ENCODE data around the gene UGT1A4. TPM values are rescaled to one million over a fixed set of nuclear protein-coding genes. Genes with fewer than 3 reads are reported as not detected.

Gene UGT1A4
- total and polyA plus RNA-seq, 8 donors = 0.19 TPM; not detected in 7

DNA sequence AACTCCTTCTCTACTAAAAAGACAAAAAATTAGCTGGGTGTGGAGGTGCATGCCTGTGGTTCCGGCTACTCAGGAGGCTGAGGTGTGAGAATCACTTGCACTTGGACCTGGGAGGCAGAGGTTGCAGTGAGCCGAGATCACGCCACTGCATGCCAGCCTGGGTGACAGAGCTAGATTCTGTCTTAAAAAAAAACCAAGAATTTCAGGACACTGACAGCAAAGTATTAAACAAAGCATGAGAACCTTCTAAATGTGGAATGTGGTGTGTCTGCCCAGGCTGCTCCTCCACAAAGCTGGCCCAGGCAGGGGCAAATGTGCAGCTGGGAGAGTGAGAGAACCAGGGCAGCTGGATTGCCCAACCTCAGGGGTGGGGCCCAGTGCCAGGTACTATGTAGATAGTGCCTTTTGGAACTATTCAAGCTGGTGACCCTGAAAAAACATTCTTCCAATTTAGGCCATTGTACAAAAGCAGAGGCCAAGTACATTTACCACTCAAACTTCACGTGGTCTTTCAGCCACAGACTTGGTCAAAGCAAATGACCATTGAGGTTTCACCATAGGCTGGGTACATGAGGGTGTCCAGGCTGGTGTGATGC lies 12.5 kb upstream of the UGT1A4 start:
- intact Hi-C loops (cut with DNase I) = no loop called here
- ATAC-seq (peak; percentile 95 to 100 (median 98)), FAIRE-seq (no peak), DNase-seq (peak; percentile 64 to 88 (median 76))
- Histone ChIP-seq H3K4me1 (peaks cover 0 to 9% (median 6%) of the 10 kb centered on the region in 3 donors), H3K9me3 (no peaks in the 10 kb centered on the region), H3K27me3 (no peaks in the 10 kb centered on the region), H3K36me3 (no peaks in the 10 kb centered on the region), H3K27ac (peak overlapping the region in 1 of 4 donors; percentile 9), H3K4me3 (no peak overlapping the region)
- TF ChIP-seq CTCF (IDR thresholded peaks at IDR 0.05) = no peak
- 30 to 33% methylated on average over 4 of the region's 4 CpGs for WGBS, 2 donors

DNA sequence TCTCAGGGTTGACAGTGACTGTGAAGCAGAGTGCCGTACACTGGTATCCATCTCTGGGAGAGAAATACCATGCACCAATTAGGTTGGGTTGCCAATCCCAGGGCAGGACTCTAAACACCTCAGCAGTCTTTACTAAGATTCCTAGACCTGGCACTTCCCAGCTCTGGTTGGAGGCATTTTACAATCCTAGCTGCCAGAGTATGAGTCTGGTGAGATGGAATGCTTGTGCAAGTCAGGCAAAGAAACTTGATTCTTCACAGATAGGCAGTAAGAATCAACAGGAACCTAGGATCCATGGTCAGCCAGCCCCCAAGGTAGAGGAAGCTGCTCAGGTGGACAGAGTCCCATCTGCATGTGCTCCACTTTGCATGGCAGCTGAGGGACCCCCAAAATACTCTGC lies 11.8 kb upstream of the UGT1A4 start:
- TF ChIP-seq CTCF (IDR thresholded peaks at IDR 0.05) = no peak
- intact Hi-C loops (cut with DNase I) = no loop called here
- no peak overlapping the region for H3K27ac ChIP-seq
- peak in 2 of 4 donors; percentile 7 to 13 for ATAC-seq
- no peak for DNase-seq
- H3K4me3 ChIP-seq = no peak overlapping the region
- no peaks in the 10 kb centered on the region for H3K9me3 ChIP-seq
- H3K36me3 ChIP-seq = no peaks in the 10 kb centered on the region
- no peaks in the 10 kb centered on the region for H3K27me3 ChIP-seq
- no peak for FAIRE-seq
- peaks cover 0 to 9% (median 6%) of the 10 kb centered on the region in 3 donors for H3K4me1 ChIP-seq
- WGBS, 2 donors = 50 to 91% methylated on average over 1 of the region's 1 CpG

DNA sequence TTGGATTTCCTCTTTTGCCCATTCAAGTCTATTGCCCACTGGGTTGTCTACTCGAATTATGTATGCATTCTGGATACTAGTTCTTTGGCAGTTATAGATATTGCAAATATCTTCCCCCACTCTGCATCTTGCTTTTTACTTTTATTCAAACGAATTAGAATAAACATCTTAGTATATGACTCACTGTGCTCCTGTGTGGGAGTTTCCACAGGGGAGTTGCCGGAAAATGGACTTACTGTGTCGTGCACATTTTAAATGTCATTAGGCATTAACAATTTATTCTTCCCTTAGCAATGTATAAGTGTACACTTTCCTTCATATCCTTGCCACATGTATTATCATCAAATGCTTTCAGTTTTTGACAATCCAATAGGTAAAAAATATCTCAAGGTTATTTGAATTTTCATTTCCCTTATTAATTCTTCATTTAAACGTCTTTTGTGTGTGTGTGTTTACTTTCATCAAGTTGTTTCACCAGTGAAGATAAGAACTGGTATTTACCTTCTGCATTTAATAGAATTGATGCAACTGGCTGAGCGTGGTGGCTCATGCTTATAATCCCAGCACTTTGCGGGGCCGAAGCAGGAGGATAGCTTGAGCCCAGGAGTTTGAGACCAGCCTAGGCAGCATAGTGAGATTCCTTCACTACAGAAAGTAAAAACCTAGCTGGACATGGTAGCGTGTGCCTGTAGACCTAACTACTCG lies 10.4 kb upstream of the UGT1A4 start:
- intact Hi-C loops (cut with DNase I) = no loop called here
- Histone ChIP-seq H3K4me1 (peaks cover 0 to 9% (median 6%) of the 10 kb centered on the region in 3 donors), H3K9me3 (no peaks in the 10 kb centered on the region), H3K36me3 (no peaks in the 10 kb centered on the region), H3K27me3 (no peaks in the 10 kb centered on the region), H3K27ac (no peak overlapping the region), H3K4me3 (no peak overlapping the region)
- FAIRE-seq = no peak
- no peak for DNase-seq
- WGBS, 2 donors = 63 to 71% methylated on average over 10 of the region's 10 CpGs
- TF ChIP-seq CTCF (IDR thresholded peaks at IDR 0.05) = no peak
- no peak for ATAC-seq

- H3K27ac ChIP-seq = no peak overlapping the region
- H3K27me3 ChIP-seq = no peaks in the 10 kb centered on the region
- FAIRE-seq (no peak), ATAC-seq (no peak), DNase-seq (no peak)
- TF ChIP-seq CTCF (IDR thresholded peaks at IDR 0.05) = no peak
- intact Hi-C loops (cut with DNase I) = no loop called here
- H3K9me3 ChIP-seq = no peaks in the 10 kb centered on the region
- H3K4me3 ChIP-seq = no peak overlapping the region
- WGBS, 2 donors = 77 to 78% methylated on average over 5 of the region's 5 CpGs
- H3K4me1 ChIP-seq = peaks cover 0 to 9% (median 6%) of the 10 kb centered on the region in 3 donors
- H3K36me3 ChIP-seq = no peaks in the 10 kb centered on the region
These were observed 9.6 kb upstream of the UGT1A4 start for GRCh38 chr2:233708942-233709341.
